Caco-2 (cell line): ENCODE data around the gene DIAPH3. TPM values are rescaled to one million over a fixed set of nuclear protein-coding genes. Genes with fewer than 3 reads are reported as not detected.

Experiments used
- BruUV-seq: library from RNA; stranded (reverse); fragments of 400-500 nt; replicated peaks from 2 replicates; lab custom pipeline; 2021; lab: Mats Ljungman, UMichigan
- CTCF ChIA-PET: fragments of 300-600 bp; sonication (Branson Sonifier 250); formaldehyde crosslinking; loops from one replicate; lab custom pipeline; 2022; ENCODE audit warnings: antibody characterized with exemption; lab: Charles Lee
- POLR2A ChIA-PET: fragments of 300-600 bp; sonication (Branson Sonifier 250); formaldehyde crosslinking; loops from one replicate; lab custom pipeline; 2022; ENCODE audit warnings: antibody characterized with exemption; lab: Charles Lee
- DNase-seq, 2 experiments: peaks; one replicate each; pipeline versions ENCODE4 v3.0.0 to v3.0.0-alpha.2; 2020 to 2022
- H3K27me3 ChIP-seq: replicated peaks from 2 replicates; pipeline ENCODE4 v1.6.0; 2011; ENCODE audit warnings: low read length; ENCODE audit not compliant: control insufficient read depth, insufficient read depth
- H3K36me3 ChIP-seq: 2 replicates; pipeline ENCODE4 v1.5.1; 2011; ENCODE audit warnings: low read length; ENCODE audit not compliant: control insufficient read depth, insufficient read depth
- H3K4me1 ChIP-seq: fragments of 250-450 bp; sonication (Bioruptor Pico); 2 replicates; pipeline ENCODE4 v1.5.1; 2020; ENCODE audit warnings: mild to moderate bottlenecking
- H3K4me3 ChIP-seq: 2 replicates; pipeline ENCODE4 v1.5.1; 2011; ENCODE audit warnings: low read depth, mild to moderate bottlenecking, control low read depth, low read length
- H3K9me3 ChIP-seq: fragments of 250-450 bp; sonication (Bioruptor Pico); 2 replicates; pipeline ENCODE4 v1.5.1; 2020; ENCODE audit warnings: mild to moderate bottlenecking, moderate library complexity
- H3K27ac Mint-ChIP-seq: one replicate; pipeline ENCODE4 v1.8.0; 2022; ENCODE audit warnings: mixed read lengths; ENCODE audit not compliant: unreplicated experiment
- H3K27me3 Mint-ChIP-seq: one replicate; pipeline ENCODE4 v1.8.0; 2022; ENCODE audit warnings: mixed read lengths; ENCODE audit not compliant: insufficient read depth, unreplicated experiment
- H3K36me3 Mint-ChIP-seq: one replicate; pipeline ENCODE4 v1.8.0; 2022; ENCODE audit warnings: mild to moderate bottlenecking, mixed read lengths; ENCODE audit not compliant: insufficient read depth, unreplicated experiment
- H3K4me1 Mint-ChIP-seq: one replicate; pipeline ENCODE4 v1.8.0; 2022; ENCODE audit warnings: low read depth, mixed read lengths; ENCODE audit not compliant: unreplicated experiment
- H3K4me3 Mint-ChIP-seq: one replicate; pipeline ENCODE4 v1.8.0; 2022; ENCODE audit warnings: mild to moderate bottlenecking, moderate library complexity, mixed read lengths; ENCODE audit not compliant: unreplicated experiment
- H3K9me3 Mint-ChIP-seq: one replicate; pipeline ENCODE4 v1.8.0; 2022; ENCODE audit warnings: mixed read lengths; ENCODE audit not compliant: unreplicated experiment
- CTCF ChIP-seq, 2 experiments: fragments of 200-600 bp in 1 of 2; IDR thresholded peaks; 1 replicate in 1 of 2; 2 replicates in 1 of 2; pipeline versions ENCODE4 v1.5.1 to v1.8.0; 2011 to 2022; ENCODE audit warnings: antibody characterized with exemption in 1 of 2, control low read depth in 1 of 2, inconsistent platforms in 1 of 2, low read depth in 1 of 2, low read length in 1 of 2, mild to moderate bottlenecking in 1 of 2, moderate library complexity in 1 of 2; ENCODE audit not compliant: insufficient read depth in 1 of 2, severe bottlenecking in 1 of 2, unreplicated experiment in 1 of 2
- intact Hi-C: fragments of 100-400 bp; cut with micrococcal nuclease; formaldehyde crosslinking; loops from one replicate; pipeline ENCODE4 v1.10.0; 2022; ENCODE audit not compliant: unreplicated experiment
- total RNA-seq: library from RNA; stranded (reverse); gene quantifications from 2 replicates; pipeline ENCODE4 v1.2.3, GENCODE V29; 2022

Gene DIAPH3
- total RNA-seq, 1 experiment from 2014 or later: 60.6 TPM

DNA sequence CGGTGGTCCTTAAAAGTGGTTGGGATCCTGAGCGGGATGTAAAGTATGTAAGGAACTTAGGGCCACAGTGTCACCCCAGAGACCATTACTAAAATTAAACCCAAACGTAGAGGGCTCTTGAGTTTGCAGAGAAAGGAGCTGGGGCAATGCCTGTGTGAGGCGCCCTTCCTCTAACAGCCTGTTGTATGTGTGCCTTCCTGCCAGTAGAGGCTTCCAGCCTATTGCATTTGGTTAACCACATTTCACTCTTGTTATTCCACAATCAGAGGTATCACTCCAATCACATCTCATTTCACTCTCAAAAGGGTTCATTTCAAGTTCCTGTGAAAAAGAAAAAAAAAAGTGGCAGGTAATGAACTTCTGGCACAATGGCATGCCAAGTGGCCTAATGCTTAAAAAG lies 29.4 kb downstream of the DIAPH3 start:
- peaks cover 21% of the 10 kb centered on the region for H3K36me3 Mint-ChIP-seq
- TF ChIP-seq CTCF (IDR thresholded peaks at IDR 0.05; ENCODE audit: insufficient read depth in 1 of 2, low read depth in 1 of 2, low read length in 1 of 2, severe bottlenecking in 1 of 2, unreplicated experiment in 1 of 2): no peak
- no peak overlapping the region for H3K27ac Mint-ChIP-seq
- BruUV-seq: no TSS peak
- intact Hi-C loops: loop anchor here (10.0 kb wide), 1 partner anchor 190 kb away; no protein-coding TSS in a partner anchor
- peaks cover 33% of the 10 kb centered on the region for H3K4me1 Mint-ChIP-seq
- no peak for DNase-seq
- no peaks in the 10 kb centered on the region for H3K27me3 ChIP-seq
- no peaks in the 10 kb centered on the region; the same call in 1 of the 2 replicates for H3K36me3 ChIP-seq
- POLR2A ChIA-PET: no interaction called here
- H3K4me1 ChIP-seq: peaks cover 33% of the 10 kb centered on the region
- no peaks in the 10 kb centered on the region for H3K9me3 Mint-ChIP-seq
- no peak overlapping the region for H3K4me3 Mint-ChIP-seq
- no peaks in the 10 kb centered on the region for H3K27me3 Mint-ChIP-seq
- no peaks in the 10 kb centered on the region for H3K9me3 ChIP-seq
- CTCF ChIA-PET: no interaction called here
- H3K4me3 ChIP-seq: no peak overlapping the region

DNA sequence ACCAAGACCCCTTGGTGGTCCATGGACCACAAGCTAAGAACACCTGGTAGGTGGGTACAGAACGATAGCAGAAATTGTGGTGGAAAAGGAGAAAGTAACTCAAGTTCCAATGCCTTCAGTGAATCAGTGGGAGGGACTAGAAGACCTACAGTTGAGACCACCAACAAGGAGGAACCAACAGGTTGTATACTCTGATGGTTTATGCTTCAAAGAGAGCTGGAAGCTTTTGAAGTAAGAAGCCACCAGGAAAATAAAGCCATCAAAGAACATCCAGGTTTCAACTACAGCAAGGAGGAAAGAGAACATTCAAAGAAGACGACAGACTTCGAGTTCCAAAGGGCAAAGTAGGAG lies 42.4 kb downstream of the DIAPH3 start:
- H3K9me3 ChIP-seq: no peaks in the 10 kb centered on the region
- no peak for DNase-seq
- H3K4me3 ChIP-seq: no peak overlapping the region
- Mint-ChIP-seq H3K4me3 (no peak overlapping the region), H3K36me3 (peaks cover 30% of the 10 kb centered on the region), H3K4me1 (no peaks in the 10 kb centered on the region), H3K9me3 (peaks cover under 1% of the 10 kb centered on the region), H3K27me3 (no peaks in the 10 kb centered on the region), H3K27ac (no peak overlapping the region)
- BruUV-seq: no TSS peak
- no peaks in the 10 kb centered on the region for H3K27me3 ChIP-seq
- ChIA-PET CTCF (no interaction called here), POLR2A (no interaction called here)
- H3K4me1 ChIP-seq: peaks cover 7% of the 10 kb centered on the region
- no peak for TF ChIP-seq CTCF (IDR thresholded peaks at IDR 0.05; ENCODE audit: insufficient read depth in 1 of 2, low read depth in 1 of 2, low read length in 1 of 2, severe bottlenecking in 1 of 2, unreplicated experiment in 1 of 2)
- intact Hi-C loops: no loop called here
- no peaks in the 10 kb centered on the region; the same call in 1 of the 2 replicates for H3K36me3 ChIP-seq

GRCh38 chr13:60120617-60121336 lies 43.0 kb downstream of the DIAPH3 start:
- H3K27me3 Mint-ChIP-seq: no peaks in the 10 kb centered on the region
- no peaks in the 10 kb centered on the region; the same call in 1 of the 2 replicates for H3K36me3 ChIP-seq
- no peak for TF ChIP-seq CTCF (IDR thresholded peaks at IDR 0.05; ENCODE audit: insufficient read depth in 1 of 2, low read depth in 1 of 2, low read length in 1 of 2, severe bottlenecking in 1 of 2, unreplicated experiment in 1 of 2)
- H3K27ac Mint-ChIP-seq: no peak overlapping the region
- H3K4me1 ChIP-seq: peaks cover 7% of the 10 kb centered on the region
- no peak for DNase-seq
- no peaks in the 10 kb centered on the region for H3K4me1 Mint-ChIP-seq
- no TSS peak for BruUV-seq
- H3K36me3 Mint-ChIP-seq: peaks cover 33% of the 10 kb centered on the region
- H3K4me3 Mint-ChIP-seq: no peak overlapping the region
- H3K9me3 ChIP-seq: peaks cover 3% of the 10 kb centered on the region; the same call in 1 of the 2 replicates
- H3K27me3 ChIP-seq: no peaks in the 10 kb centered on the region
- peaks cover 6% of the 10 kb centered on the region for H3K9me3 Mint-ChIP-seq
- POLR2A ChIA-PET: no interaction called here
- H3K4me3 ChIP-seq: no peak overlapping the region
- CTCF ChIA-PET: no interaction called here
- intact Hi-C loops: no loop called here
